HG03575 (cell line): Measurements from ENCODE around the gene PLAC9.
"Not testable (repeated sequence)": the region's sequence is repeated elsewhere in the genome, so short reads cannot be mapped to it uniquely, and the experiment has no call there.

Experiments used
- ATAC-seq: cut with Tn5 transposase; IDR thresholded peaks from one replicate; pipeline ENCODE4 v1.9.1; 2021; ENCODE audit not compliant: unreplicated experiment, insufficient number of reproducible peaks, low FRiP score; ENCODE audit errors: extremely low read depth

PLAC9 gene, protein sequence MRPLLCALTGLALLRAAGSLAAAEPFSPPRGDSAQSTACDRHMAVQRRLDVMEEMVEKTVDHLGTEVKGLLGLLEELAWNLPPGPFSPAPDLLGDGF

DNA sequence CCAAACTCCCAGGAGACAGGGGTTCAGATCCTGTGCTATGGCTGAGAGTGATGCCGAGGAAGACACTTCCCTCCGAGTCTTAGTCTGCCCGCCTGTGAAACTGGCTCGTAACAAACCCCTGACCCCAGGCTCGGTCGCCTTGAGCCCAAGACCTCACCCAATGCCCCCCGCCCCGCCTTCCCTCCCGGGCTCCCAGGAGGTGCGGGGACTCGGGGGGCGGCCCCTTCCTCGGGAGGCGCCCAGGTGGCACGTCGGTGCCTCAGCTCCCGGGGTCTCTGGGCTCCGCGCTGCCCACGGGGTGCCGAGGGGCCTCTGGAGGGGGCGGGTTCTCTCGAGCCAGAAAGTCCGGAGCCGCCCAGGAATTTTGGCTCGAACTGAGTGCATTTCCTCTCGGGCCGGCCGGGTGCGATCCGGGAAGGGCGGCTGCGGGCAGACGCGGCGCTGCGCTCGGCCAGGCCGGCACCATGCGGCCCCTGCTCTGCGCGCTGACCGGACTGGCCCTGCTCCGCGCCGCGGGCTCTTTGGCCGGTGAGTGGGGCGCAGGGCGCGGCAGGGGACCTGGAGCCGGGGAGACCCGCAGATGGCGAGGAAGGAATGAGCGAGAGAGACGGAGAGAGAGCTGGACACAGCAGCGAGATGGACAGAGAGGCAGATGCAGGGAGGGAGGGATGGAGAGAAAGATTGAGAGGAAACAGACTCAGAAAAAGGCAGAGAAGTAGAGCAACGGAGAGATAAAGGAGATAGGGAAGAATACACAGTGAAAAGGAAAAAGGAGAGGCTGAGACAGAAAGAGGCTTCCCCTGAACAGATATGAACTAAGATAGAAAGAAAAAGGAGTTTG lies at the start of gene PLAC9:
Gene PLAC9 (plus strand): TSS at position 432 of the 841 bp plus-strand sequence. CDS start 33 bp downstream, at position 465.
- no peak for ATAC-seq

DNA sequence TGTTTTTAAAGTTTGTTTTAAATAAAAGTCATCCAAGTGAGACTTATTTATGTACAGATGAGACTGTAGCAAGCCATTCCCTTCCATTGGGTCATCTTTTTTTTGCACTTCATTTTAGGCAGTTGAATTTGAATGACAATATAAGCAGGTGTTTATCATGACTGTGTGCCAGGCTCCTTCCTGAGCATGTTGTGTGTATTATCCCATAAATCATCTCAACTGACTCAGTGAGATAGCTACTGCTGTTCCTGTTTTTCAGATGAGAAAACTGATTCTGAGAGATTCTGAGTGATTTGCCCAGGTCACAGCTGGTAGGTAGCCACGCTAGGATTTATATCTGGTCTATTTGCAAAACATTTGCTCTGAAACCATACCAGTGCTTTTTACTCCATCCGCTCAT lies 42.4 kb upstream of the PLAC9 start:
- no peak for ATAC-seq

DNA sequence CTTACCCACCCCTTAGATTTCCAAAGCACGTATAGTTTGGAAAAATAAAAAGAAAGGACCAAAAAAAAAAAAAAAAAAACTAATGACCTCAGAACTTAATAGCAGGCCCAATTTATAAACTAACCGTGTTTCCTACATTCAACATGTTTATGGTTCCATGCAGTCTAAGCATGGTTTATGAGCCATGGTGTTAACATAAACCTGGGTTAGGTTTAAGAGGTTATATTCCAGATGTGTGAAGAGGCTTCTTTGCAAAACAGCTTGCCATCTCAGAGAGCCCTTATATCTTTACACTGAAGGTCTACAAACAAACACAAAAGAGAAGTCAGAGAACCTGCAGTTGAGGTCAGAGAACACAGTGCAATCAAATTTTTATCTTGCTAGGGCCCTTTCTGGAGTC lies 38.3 kb upstream of the PLAC9 start:
- no peak for ATAC-seq

DNA sequence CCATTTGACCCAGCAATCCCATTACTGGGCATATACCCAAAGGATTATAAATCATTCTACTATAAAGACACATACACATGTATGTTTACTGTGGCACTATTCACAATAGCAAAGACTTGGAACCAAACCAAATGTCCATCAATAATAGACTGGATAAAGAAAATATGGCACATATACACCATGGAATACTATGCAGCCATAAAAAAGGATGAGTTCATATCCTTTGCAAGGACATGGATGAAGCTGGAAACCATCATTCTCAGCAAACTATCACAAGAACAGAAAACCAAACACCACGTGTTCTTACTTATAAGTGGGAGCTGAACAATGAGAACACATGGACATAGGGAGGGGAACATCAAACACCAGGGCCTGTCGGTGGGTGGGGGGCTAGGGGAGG lies 34.3 kb upstream of the PLAC9 start:
- not testable (repeated sequence) for ATAC-seq

DNA sequence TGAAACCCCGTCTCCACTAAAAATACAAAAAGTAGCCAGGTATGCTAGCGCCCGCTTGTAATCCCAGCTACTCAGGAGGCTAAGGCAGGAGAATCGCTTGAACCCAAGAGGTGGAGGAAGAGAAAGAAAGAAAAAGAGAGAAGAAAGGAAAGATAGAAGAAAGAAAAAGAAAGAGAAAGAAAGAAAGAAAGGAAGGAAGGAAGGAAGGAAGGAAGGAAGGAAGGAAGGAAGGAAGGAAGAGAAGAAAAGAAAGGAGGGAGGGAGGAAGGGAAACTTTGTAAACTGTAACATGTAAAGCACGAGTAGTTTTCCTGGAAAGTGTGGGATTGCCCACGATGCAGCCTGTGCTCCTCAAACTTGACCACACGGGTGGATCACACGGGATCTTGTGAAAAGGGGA lies 33.2 kb upstream of the PLAC9 start:
- not testable (repeated sequence) for ATAC-seq

DNA sequence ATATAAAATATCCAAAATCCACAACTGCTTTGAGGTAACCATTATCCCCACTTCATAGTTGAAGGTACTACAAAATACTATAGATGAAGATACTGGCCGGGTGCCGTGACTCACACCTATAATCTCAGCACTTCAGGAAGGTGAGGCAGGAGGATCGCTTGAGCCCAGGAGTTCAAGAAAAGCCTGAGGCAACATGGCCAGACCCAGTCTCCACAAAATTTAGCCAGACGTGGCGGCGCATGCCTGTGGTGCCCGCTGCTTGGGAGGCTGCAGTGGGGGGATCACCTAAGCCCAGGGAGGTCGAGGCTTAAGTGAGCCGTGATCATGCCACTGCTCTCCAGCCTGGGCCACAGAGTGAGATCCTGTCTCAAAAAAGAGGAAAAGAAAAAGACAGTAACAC lies 32.4 kb upstream of the PLAC9 start:
- no peak for ATAC-seq

DNA sequence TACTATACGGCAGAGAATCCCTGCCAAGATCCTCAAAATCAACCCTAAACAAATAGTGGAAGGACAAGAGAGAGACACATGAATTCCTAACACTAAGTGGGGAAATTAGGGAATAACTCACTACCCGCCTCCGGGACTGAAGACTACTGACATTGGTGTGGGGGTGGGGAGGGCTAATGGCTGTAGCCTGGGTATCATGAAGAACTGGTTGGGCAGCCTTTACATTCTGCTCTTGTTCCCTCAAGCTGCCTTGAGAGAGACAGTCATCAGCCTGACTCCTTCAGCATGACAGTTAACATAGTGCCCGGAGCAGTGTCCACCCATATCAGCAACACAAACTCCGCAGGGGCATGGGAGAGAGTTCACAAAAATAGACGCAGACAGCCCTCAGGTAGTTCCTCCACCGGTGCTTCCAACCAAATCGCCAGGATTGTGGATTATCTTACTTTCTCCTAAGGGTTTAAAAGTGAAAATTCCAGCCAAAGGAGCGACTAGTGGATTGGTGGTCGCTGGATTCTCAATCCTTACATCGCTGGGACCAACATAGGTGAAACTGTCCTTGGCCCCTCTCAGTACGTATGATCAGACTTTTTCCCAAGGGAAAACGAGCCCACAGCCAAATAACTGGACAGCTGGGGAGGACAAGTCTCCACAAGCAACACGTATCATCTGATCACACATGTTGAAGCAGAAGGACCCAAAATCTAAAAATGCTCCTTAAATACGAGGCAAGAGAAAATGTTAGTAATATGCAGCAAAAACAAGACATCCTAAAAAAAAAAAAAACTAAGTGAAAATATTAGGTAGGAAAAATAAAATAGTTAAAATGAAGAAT lies 31.5 kb upstream of the PLAC9 start:
- ATAC-seq: no peak

DNA sequence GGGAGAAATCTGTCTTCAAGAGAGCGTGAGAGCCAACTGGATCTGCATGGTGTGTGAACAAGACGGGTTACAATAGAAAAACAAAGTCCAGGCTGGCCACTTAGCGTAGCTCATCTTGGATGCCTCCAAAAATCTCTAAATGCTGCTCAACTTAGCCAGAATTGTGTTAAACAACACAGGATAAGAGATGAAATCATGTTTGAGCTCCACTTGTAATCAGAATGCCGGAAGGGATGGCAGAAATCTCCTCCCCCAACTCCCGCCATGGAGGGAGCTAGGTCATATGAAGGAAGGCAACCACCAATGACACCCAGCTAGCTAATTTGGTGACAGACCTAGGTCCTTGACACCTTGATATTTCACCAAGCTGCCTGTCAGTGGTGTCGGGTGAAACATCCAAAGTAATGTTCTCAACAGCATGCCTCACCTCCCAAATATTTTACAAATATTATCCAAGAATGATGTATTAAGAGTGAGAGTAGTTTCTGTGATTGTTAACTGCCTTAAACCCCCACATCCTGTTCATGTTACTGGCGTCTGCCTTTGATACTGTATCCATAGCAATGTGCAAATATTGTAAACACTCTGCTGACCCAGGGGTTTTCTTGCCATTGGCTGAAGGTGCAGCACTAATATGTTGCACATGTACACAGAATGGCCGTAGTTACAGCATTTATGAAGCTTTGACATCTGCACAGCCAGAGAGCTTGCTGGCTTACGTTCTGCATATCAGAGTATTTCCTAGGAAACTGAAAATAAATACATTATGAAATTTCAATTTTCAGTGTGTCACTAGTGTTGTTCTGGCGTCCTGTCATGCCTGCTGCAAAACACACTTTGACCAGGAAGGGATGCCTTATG lies 28.2 kb upstream of the PLAC9 start:
- no peak for ATAC-seq

DNA sequence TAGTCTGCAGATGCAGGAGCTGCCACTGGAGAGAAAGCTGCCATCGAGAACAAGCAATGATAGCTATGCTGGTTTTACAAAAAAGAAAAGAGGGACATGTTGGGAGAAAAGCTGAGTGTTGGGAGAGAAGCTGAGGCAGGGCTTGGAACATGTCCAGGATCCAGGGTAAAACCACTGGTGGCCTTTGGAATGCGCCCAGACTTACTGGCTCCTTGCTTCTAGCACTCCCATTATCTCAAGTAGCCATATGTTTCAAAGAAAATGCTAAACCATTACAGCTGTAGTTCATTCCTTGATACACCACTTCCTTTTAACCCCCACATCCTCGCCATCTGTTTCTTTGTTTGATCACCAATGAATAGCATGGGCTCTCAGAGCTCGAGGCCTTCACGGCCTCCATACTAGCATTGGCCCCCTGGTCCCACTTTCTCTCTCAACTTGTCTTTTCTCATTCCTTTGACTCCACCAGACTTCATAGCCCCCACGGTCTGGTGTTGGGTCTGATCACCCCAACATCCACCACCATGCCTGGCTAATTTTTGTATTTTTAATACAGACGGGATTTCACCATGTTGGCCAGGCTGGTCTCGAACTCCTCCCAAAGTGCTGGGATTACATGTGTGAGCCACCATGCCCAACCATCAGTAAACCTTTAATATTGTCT lies 23.8 kb upstream of the PLAC9 start:
- ATAC-seq: no peak

DNA sequence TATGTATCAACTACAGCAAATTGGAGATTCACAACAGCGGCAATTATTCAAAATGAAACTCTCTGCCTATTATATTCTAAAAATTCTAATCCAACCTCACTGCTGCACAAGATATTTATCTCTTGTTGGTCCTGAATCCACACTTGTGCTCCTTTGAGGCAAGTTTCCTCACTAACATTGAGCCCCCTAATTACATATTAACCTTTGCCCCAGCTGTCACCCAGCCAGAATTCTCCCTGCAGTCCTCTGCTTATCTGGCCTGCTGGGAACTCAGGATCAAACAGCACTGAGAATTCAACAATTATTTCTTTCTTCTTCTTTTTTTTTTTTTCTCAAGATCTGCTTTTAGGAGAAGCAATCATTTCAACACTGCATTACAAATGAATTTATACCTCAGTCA lies 21.5 kb upstream of the PLAC9 start:
- ATAC-seq: no peak

DNA sequence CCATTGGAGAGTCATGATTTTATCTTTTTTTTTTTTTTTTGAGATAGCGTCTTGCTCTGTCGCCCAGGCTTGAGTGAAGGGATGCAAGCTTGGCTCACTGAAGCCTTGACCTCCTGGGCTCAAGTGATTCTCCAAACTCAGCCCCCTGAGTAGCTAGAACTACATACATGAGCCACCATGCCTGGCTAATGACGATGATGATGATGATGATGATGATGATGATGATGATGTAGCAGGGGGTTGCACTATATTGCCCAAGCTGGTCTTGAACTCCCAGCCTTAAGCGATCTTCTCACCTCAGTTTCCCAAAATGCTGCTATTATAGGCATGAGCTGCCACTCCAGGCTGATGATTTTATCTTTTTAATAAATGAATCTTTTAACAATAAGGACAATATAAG lies 13.9 kb upstream of the PLAC9 start:
- ATAC-seq: no peak

DNA sequence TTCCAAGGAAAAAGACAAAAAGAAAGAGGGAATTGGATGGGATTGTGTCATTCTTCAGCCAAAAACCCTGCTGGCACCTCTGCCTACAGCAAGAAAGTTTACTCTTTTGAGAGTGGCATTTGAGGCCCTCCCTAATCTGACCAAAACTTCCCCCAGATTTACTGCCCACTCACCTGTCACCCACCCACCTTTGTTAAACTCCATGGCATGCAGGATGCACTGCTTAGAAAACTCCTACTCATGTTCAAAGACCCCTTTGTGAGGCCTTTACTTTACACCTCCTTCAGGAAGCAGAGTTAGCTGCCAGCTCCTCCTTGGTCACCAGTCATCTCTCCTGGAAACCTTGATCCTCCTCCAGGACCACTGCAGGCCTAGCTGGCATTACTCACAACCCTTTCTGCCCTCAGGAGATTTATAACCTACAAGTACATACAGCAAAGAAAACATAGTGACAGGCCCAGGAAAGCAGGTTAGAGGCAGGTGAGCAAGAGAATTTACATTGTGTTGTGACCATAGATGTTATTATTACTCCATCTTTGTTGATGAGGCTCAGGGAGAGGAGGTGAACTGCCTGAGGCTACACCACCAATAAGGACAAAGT lies 10.3 kb upstream of the PLAC9 start:
- ATAC-seq: no peak

DNA sequence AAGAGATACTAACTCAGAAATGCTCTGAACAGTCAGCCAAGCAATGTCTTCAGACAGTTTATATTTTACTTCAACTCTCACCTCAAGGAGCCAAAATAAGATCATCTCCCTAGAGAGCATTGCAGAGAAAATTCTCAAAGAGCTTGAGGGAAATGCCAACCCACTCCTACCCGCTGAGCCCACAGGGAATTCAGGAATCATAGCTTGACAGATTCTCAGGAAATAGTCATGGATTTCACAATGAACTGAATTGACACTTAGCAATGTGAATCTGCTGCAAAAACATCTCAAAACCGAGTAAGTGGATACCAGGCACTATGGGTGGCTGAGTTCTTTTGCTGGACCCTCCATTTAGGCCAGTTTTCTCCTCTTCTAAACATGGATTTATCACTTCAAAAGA lies 9.8 kb upstream of the PLAC9 start:
- ATAC-seq: no peak

DNA sequence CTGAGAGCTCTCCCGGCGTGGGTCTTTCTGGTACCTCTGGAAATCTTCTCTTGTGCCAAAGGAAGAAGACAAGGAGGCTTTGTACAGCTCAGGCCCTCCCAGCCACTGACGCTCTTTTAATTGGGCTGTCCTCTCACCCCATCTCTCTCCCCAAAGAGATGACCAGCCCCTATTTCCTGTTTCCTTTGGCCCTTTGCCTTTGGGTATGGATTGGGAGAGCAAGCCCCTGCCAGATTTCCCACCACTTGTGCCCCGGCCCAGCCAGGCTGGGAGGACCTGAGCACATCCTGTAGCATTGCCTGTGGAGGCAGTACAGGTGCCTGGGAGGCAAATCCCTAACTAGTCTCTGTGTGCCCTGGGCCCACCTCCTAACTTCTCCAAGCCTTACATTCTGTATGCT lies 5.7 kb upstream of the PLAC9 start:
- ATAC-seq: no peak

DNA sequence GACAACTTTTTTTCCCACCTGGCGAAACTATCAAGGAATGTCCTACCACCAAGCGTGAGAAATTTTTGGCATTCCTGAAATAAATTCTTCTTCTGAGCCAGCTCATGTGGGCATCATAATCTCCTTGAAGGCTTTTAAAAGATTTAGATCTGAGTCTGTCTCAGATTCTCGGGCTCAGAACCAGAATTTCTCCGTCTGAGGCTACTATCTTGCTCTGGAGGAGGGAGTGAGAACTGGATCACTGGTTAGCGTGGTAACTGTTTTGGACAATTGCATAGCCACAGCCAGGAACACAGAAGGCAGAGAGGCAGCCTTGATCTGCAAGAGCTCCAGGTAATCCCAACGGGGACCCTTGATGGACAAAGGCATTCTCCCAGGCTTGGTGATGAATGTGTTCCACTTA lies 1.0 kb upstream of the PLAC9 start:
- ATAC-seq: no peak

DNA sequence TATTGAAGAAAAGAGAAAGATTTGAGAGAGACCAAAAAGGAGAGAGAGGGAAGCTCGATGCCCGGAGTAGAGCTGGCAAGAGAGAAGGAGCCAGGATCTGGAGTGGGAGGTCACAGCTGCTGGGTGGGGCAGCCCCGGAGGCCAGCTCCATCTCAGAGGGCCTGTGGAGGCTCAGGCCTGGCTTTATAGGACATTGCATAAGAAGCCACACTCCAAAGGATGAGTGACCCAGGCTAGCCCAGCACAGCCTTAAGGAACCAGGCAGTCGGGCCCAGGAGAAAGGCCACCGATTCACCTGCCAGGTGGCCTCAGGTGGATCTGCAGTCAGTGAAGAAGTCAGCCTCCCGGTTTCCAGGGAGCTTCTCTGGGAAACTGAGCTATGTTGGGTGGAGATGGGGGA lies 676 bp downstream of the PLAC9 start:
- no peak for ATAC-seq

DNA sequence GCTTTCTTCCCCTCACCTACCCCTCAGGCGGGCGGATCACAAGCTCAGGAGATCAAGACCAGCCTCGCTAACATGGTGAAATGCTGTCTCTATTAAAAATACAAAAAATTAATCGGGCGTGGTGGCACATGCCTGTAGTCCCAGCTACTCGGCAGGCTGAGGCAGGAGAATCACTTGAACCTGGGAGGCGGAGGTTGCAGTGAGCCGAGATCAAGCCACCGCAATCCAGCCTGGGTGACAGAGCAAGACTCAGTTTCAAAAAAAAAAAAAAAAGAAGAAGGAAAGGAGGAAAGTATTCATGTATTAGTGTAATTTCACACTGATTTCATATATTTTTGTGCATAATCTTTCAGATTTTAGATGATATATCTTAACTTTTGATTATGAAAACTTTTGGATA lies 1.2 kb downstream of the PLAC9 start:
- ATAC-seq: not testable (repeated sequence)

DNA sequence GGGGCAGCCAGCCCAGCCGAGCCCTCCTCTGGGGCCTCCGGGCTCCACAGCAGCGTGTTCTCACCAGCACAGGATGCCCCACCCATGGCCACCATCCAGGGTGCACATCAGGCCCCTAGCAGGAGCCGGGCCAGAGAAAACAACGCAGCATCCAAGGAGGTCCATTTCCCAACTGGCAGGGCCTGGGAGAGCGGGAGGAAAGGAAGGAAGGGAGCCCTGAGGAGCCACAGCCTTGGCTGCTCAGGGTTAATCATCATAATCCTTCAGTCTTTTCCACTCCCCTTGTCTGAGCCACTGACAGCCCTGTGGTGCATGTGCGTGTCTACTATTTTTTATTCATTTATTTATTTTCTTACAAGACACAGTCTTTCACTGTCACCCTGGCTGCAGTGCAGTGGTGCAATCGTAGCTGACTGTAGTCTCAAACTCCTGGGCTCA lies 3.6 kb downstream of the PLAC9 start:
- no peak for ATAC-seq
